HG03575 (cell line): Measurements from ENCODE around the gene CENPP.

Experiments
- ATAC-seq: cut with Tn5 transposase; IDR thresholded peaks from one replicate; pipeline ENCODE4 v1.9.1; 2021; ENCODE audit not compliant: unreplicated experiment, insufficient number of reproducible peaks, low FRiP score; ENCODE audit errors: extremely low read depth

Gene CENPP

GRCh38 chr9:92455217-92455616 is 129.5 kb downstream of the CENPP start:
- ATAC-seq, result no peak

GRCh38 chr9:92457576-92457975 is 131.8 kb downstream of the CENPP start:
- no peak for ATAC-seq

DNA sequence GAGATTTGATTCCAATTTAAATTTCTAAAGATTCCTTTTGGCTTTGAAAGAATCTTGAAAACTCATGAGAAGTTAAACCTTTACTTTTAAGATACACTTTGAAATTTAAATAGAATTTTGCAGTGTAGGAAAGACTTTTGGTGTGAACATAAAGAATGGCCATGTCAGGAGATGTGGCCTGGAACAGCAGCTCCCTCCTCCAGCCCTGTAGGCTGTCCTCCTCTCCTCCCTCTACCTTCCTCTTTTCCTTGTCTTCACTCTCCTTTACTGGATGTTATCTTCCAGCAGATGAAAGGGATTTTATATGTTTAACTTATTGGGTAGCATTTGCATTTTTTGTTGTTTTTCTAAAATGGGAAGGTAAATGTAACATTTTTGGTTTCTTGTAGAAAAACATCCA is 137.6 kb downstream of the CENPP start:
- no peak for ATAC-seq

GRCh38 chr9:92463984-92464383 is 138.2 kb downstream of the CENPP start:
- no peak for ATAC-seq

DNA sequence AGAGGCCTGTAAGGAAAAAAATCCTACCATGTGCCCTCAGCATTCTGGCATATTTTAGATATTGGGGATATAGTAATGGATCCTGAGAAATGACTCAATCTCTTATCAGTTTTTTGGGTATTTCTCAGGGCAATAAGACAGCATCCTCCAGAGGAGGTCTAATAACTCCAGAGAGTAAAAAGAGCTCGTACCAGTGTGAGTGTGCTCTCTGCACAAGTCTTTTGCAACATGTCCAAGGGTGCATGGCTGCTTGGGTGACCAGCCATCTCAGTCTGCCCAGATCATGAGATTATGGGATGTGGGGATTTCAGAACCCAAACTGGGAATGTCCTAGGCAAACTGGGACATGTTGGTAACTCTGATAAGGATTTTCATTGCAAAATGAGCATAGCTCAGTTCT is 141.3 kb downstream of the CENPP start:
- ATAC-seq, result no peak

DNA sequence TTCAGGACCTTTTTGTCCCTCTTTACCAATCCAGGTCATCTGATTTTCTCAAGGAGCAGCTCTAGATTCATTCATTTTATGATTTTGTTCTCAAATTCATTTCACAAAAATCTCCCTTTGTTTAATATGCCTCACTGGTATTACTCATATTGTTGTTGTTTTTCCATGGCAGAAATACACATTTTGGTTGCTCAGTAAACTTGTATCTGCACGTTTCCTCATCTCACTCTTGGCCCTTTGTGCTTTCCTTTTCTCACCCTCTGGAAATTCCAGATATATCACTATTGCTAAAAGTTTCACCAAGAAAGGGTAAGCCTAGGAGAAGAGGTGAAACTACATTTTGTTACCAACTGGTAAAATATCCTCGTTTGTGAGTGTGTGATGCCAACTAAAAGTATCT is 141.8 kb downstream of the CENPP start:
- ATAC-seq, result no peak

- no peak for ATAC-seq
Measured at GRCh38 chr9:92468206-92468605, 142.5 kb downstream of the CENPP start.

GRCh38 chr9:92474587-92474986 is 148.8 kb downstream of the CENPP start:
- ATAC-seq, result no peak

DNA sequence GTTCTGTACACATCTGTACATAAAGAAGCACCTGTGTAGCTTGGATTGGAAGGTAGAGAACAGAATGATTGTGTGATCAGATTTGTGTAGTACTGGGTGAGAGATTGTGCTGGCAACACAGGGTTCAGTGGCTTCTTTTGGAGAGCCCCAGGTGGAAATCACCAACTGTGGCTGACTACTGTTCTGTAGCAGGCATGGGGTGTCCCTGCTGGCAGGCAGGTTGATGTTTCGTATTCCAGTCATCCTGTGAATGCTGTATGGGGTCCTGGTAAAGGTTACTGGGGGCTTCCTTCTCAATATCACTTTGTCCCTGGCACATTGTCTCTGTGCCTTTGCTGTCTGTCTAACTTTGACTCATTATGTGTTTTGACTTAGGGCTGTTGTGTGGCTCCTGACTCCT is 151.2 kb downstream of the CENPP start:
- ATAC-seq, result no peak

DNA sequence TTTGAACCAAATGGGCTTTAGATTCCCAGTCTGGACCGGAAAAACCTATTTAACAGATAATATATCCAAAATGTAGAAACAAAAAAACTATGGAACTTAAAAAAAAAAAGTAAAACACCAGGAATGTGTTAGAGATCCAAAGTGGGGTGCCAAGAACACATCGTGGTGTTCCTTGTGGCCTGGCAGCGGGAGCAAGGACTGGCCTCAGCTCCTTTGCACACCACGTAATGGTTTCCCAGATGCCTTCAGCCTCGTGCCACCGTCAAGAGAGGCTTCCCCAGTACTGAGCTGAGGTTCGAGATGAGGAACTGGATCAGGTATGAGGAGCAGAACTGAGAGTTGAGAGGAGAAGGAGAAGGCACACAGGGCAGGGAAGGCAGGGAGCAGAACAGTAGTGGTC is 153.0 kb downstream of the CENPP start:
- no peak for ATAC-seq

- ATAC-seq, result no peak
Measured at GRCh38 chr9:92479346-92479745, 153.6 kb downstream of the CENPP start.

- ATAC-seq, result no peak
Measured at GRCh38 chr9:92480291-92480771, 154.6 kb downstream of the CENPP start.

DNA sequence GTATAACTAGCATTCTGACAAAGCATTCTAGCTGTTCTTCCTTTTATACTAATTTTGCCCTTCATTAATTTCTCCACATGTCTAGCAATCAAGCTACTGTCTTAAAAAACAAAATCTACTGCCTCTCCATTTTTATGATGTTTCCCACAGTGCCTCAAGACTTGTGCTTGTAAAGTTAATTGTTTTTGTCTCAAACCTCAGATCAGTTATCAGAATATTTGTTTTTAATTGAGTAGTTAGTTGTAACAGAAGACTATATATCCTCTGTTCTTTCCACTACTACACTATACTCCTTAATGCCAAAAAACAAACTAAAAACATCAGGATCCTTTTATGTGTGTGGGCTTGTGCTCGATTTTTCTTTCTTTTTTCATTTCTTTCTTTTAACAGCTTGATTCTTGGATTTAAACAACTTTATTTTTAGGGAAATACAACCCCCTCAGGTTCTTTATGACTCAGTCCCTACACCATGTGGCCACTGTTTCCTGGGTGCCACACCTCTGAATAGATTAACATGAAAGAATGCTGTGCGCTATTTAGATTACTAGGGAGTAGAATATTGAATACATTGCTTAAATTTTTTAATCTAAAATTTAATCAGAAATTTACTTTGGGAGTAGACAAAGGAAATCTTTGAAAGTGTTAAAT is 155.4 kb downstream of the CENPP start:
- ATAC-seq, result no peak

GRCh38 chr9:92482329-92482728 is 156.6 kb downstream of the CENPP start, which contains the start of gene ASPN:
ASPN (minus strand) TSS chr9:92482506.
- ATAC-seq, result no peak

- ATAC-seq, result no peak
Measured at GRCh38 chr9:92482805-92483204, 157.1 kb downstream of the CENPP start.

DNA sequence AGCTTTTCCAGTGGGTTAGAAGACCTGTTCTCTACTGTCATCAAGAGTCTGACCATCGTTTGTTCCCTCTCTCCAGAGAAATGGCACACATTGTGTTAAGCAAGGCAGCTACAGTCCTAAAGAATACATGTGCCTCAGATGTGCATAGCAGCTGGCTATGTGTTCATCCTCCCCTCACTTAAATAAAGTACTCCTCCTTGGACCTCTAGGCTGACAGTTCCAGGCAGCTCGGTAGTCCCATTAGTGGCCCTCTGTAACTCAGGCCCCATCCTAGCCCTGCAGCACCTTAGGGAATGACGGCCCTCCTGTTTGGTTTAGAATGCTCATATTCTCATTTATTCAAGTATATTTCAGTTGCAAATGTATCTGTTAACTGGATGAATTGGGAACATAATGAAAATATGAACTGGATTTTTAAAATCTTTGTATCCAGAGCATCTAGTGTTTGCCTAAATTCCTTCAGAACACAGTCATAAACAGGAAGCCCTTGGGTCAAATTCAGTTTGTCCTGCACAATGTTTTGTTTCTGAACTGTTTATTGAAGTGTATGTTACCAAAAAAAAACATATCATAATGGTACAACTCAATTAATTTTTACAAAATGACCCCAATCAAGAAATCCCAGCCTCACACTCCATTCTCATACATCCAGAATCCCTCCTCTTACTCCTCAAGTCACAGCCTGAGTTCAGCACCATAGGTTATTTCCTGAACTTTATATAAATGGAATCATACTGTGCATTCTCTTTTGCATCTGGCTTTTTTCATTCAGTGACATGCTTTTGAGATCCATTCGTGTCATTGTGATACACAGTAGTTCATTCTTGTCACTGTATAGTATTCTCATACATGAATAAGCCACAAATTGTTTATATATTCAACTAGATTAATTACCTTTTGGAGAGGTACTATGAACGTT is 158.1 kb downstream of the CENPP start:
- ATAC-seq, result no peak

DNA sequence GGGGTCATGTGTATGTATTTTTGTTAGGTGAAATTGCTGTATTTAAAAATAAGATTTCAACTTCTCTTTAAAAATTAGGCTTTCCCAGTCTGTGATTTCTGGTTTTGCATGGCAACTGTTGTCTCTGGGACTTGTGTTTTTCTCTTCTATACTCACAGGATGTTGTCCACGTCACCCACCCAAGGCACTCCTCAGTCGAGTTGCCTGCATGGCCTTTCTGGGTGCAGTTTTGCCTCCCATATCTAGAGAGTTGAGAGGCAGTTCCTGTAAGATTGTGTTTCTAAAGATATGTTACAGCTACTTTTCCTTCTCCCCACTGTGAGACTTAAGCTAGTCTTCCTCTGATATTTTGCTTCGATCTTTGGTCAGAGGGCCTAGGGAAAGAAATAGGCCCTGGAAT is 158.8 kb downstream of the CENPP start:
- ATAC-seq, result no peak

DNA sequence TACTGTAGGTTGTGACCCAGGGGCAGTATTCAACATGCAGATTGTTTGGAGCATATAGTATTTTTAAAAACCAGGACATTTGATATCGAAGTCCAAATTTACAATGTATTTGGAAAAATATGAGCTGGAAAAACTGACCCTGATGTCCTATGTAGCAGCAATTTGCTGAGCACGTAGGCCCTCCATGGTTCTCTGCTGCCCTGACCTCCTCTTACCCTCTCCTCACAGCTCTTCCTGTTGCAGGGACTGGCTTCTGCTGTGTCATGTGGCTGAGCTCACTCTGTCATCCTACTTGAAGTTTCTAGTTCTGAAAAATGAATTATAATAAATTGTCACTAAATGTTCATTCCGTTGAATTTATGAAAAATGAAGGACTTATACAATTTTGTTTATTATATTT is 160.6 kb downstream of the CENPP start:
- no peak for ATAC-seq

DNA sequence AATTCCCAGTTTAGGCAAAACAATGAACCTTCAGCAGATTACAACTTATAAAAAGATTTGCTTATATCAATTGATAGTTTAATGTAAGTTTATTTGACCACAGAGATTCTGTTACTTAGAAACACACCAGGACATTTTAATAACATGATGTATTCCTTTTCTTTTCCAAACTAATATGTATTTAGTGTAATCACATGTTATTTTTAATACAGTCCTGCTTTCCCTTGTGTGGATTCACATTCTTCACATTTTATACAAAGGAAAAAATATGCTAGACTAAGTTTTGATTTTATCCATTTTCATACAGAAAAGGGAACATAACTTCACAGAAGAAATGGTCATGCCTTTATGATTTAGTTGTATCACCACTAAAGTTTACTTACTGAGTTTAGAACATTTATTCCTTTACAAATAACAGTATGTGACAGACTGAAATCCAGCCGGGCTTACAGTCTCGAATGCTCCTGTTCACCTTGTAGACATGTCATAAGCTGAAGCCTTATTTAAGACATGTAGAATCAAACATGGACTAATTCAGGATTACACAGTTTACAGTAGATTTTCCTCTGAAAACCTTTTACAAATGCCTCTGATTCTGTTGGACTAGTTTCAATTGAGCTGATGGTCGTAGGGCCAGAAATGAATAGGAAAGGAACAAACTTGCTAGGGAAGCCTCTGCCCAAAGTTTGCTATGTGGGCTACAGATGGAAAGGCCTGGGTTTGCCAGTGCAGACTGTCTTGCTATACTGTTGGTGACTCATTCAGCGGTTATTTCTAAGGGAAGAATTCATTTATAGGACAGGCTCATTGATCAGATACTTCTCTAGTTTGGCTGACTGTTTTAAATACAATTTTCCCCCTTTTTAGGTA is 163.2 kb downstream of the CENPP start:
- ATAC-seq, result no peak
